T-helper 9 cell (primary cell): ENCODE results near the gene ICOS.

Experiments used
- DNase-seq: peaks from one replicate; pipeline ENCODE4 v3.0.0-alpha.2; 2020
- total RNA-seq, 2 donors: gene quantifications; one replicate each; lab custom pipeline; 2026; lab: John Stamatoyannopoulos, UW

The ICOS gene
- 115 to 233 reads per million in 2 donors for total RNA-seq

GRCh38 chr2:203936535-203936934, at the start of gene ICOS:
TSS of gene ICOS (plus strand) at chr2:203936763. CDS start at chr2:203936815, 52 bp downstream.
- no peak for DNase-seq

- no peak for DNase-seq
Measured at GRCh38 chr2:203887677-203888076, 48.9 kb upstream of the ICOS start.

GRCh38 chr2:203889542-203889941, 47.0 kb upstream of the ICOS start:
- no peak for DNase-seq

- DNase-seq, result no peak
Measured at GRCh38 chr2:203889944-203890343, 46.6 kb upstream of the ICOS start.

GRCh38 chr2:203890733-203891132, 45.8 kb upstream of the ICOS start:
- no peak for DNase-seq

GRCh38 chr2:203891474-203891873, 45.1 kb upstream of the ICOS start:
- DNase-seq, result no peak

GRCh38 chr2:203892207-203892606, 44.4 kb upstream of the ICOS start:
- DNase-seq, result no peak

GRCh38 chr2:203893401-203893800, 43.2 kb upstream of the ICOS start:
- no peak for DNase-seq

GRCh38 chr2:203893840-203894239, 42.7 kb upstream of the ICOS start:
- DNase-seq, result no peak

GRCh38 chr2:203894262-203894661, 42.3 kb upstream of the ICOS start:
- DNase-seq, result no peak

- DNase-seq, result no peak
Measured at GRCh38 chr2:203897544-203897943, 39.0 kb upstream of the ICOS start.

- no peak for DNase-seq
Measured at GRCh38 chr2:203898657-203899056, 37.9 kb upstream of the ICOS start.

- DNase-seq, result no peak
Measured at GRCh38 chr2:203900253-203900652, 36.3 kb upstream of the ICOS start.

GRCh38 chr2:203904022-203904421, 32.5 kb upstream of the ICOS start:
- DNase-seq, result no peak

- no peak for DNase-seq
Measured at GRCh38 chr2:203905656-203906055, 30.9 kb upstream of the ICOS start.

- no peak for DNase-seq
Measured at GRCh38 chr2:203908066-203908796, 28.3 kb upstream of the ICOS start.

GRCh38 chr2:203908797-203909185, 27.8 kb upstream of the ICOS start:
- no peak for DNase-seq

GRCh38 chr2:203909261-203909967, 27.1 kb upstream of the ICOS start:
- no peak for DNase-seq

GRCh38 chr2:203909974-203910373, 26.6 kb upstream of the ICOS start:
- DNase-seq, result no peak

- no peak for DNase-seq
Measured at GRCh38 chr2:203913947-203914346, 22.6 kb upstream of the ICOS start.

GRCh38 chr2:203914546-203915182, 21.9 kb upstream of the ICOS start:
- no peak for DNase-seq

GRCh38 chr2:203915256-203915655, 21.3 kb upstream of the ICOS start:
- DNase-seq, result no peak

- no peak for DNase-seq
Measured at GRCh38 chr2:203916756-203917155, 19.8 kb upstream of the ICOS start.

GRCh38 chr2:203918264-203918663, 18.3 kb upstream of the ICOS start:
- no peak for DNase-seq
